HepG2 (cell line): Measurements from ENCODE around the gene TBC1D5. TPM values are rescaled to one million over a fixed set of nuclear protein-coding genes. Genes with fewer than 3 reads are reported as not detected.
"Not testable (repeated sequence)": the region's sequence is repeated elsewhere in the genome, so short reads cannot be mapped to it uniquely, and the experiment has no call there.

ENCODE experiments used
- ATAC-seq: fragments of 200-7000 bp; cut with Tn5 transposase; 3 replicates; pipeline ENCODE4 v1.9.1; 2020; ENCODE audit warnings: mild to moderate bottlenecking, moderate library complexity
- BruUV-seq: library from RNA; stranded (reverse); fragments of 400-500 nt; replicated peaks from 2 replicates; lab custom pipeline; 2021; lab: Mats Ljungman, UMichigan
- CTCF ChIA-PET: fragments of 300-600 bp; formaldehyde crosslinking; extraction: SDS; loops from one replicate; lab custom pipeline; 2021; ENCODE audit warnings: low total read pairs, inconsistent platforms, low intra/inter-chr PET ratio; lab: Yijun Ruan, JAX
- POLR2A ChIA-PET: fragments of 350-600 bp; sonication (Branson Sonifier 250); formaldehyde crosslinking; loops from one replicate; lab custom pipeline; 2020; ENCODE audit warnings: antibody characterized with exemption, inconsistent platforms; lab: Yijun Ruan, JAX
- DNase-seq: peaks from one replicate; pipeline ENCODE4 v3.0.0-alpha.2; 2015; ENCODE audit warnings: low spot score
- FAIRE-seq: peaks from 3 replicates; lab custom pipeline; 2011; peaks lifted over from hg19 to GRCh38; lab: Jason Lieb, UNC
- H2AFZ ChIP-seq: one replicate; pipeline ENCODE4 v1.6.1; 2011; ENCODE audit warnings: low read length, inconsistent platforms
- H3K27ac ChIP-seq: fragments of 300-600 bp; 3 replicates; pipeline ENCODE4 v1.8.0; 2011; ENCODE audit warnings: mixed run types, mild to moderate bottlenecking, mixed read lengths, low read length, inconsistent platforms; ENCODE audit not compliant: insufficient read depth; ENCODE audit errors: extremely low read length
- H3K27me3 ChIP-seq, 2 experiments: fragments of 200-600 bp in 1 of 2; 2 replicates in 1 of 2; 3 replicates in 1 of 2; pipeline versions ENCODE4 v1.6.0 to v1.8.0; 2011; ENCODE audit warnings: low read length in 2 of 2, mild to moderate bottlenecking in 2 of 2, moderate library complexity in 2 of 2, inconsistent platforms in 1 of 2; ENCODE audit not compliant: insufficient read depth in 2 of 2, control insufficient read depth in 1 of 2
- H3K36me3 ChIP-seq, 2 experiments: fragments of 200-600 bp in 1 of 2; replicated peaks in 1 of 2; 2 replicates in 1 of 2; 3 replicates in 1 of 2; pipeline versions ENCODE4 v1.5.1 to v1.8.0; 2011; ENCODE audit warnings: low read length in 2 of 2, inconsistent platforms in 1 of 2; ENCODE audit not compliant: insufficient read depth in 2 of 2, control insufficient read depth in 1 of 2
- H3K4me1 ChIP-seq: 2 replicates; pipeline ENCODE4 v1.5.1; 2012; ENCODE audit warnings: low read length, inconsistent platforms; ENCODE audit not compliant: insufficient read depth
- H3K4me2 ChIP-seq: 2 replicates; pipeline ENCODE4 v1.6.0; 2011; ENCODE audit warnings: low read depth, low read length, inconsistent platforms
- H3K4me3 ChIP-seq, 3 experiments: fragments of 200-600 bp in 1 of 3; sonication (generic), shearing (Covaris generic) in 1 of 3; replicated peaks in 1 of 3; 2 replicates each; pipeline ENCODE4 v1.5.1; 2011 to 2016; ENCODE audit warnings: low read length in 3 of 3, inconsistent platforms in 2 of 3, low read depth in 2 of 3, mild to moderate bottlenecking in 2 of 3, control low read depth in 1 of 3, mixed read lengths in 1 of 3; ENCODE audit not compliant: insufficient read depth in 1 of 3
- H3K79me2 ChIP-seq: one replicate; pipeline ENCODE4 v1.6.1; 2011; ENCODE audit warnings: low read length, inconsistent platforms; ENCODE audit not compliant: insufficient read depth
- H3K9ac ChIP-seq: 2 replicates; pipeline ENCODE4 v1.6.0; 2011; ENCODE audit warnings: mild to moderate bottlenecking, low read depth, low read length, inconsistent platforms; ENCODE audit not compliant: insufficient read depth
- H3K9me3 ChIP-seq: 2 replicates; pipeline ENCODE4 v1.5.1; 2012; ENCODE audit warnings: mild to moderate bottlenecking, low read length
- H4K20me1 ChIP-seq: 2 replicates; pipeline ENCODE4 v1.6.0; 2011; ENCODE audit warnings: inconsistent platforms, mild to moderate bottlenecking, low read length, moderate library complexity; ENCODE audit not compliant: insufficient read depth
- BRD4 ChIP-seq: sonication (generic); formaldehyde crosslinking; IDR thresholded peaks from 2 replicates; pipeline ENCODE4 v1.4.0; 2020; ENCODE audit warnings: missing genetic modification reagents
- CEBPG ChIP-seq: IDR thresholded peaks from 2 replicates; pipeline ENCODE4 v1.6.1; 2016
- GABPB1 ChIP-seq: IDR thresholded peaks from 2 replicates; pipeline ENCODE4 v1.6.1; 2016; ENCODE audit warnings: mild to moderate bottlenecking, missing genetic modification reagents, moderate library complexity, missing compliant biosample characterization
- GATAD2A ChIP-seq: IDR thresholded peaks from 2 replicates; pipeline ENCODE4 v1.6.1; 2016
- HOXA3 ChIP-seq: sonication (generic); formaldehyde crosslinking; IDR thresholded peaks from 2 replicates; pipeline ENCODE4 v1.5.0; 2020; ENCODE audit warnings: missing genetic modification reagents
- MED1 ChIP-seq: sonication (generic); formaldehyde crosslinking; IDR thresholded peaks from 2 replicates; pipeline ENCODE4 v1.4.0; 2020; ENCODE audit warnings: missing genetic modification reagents
- MTA1 ChIP-seq: sonication (generic); formaldehyde crosslinking; IDR thresholded peaks from 2 replicates; pipeline ENCODE4 v1.4.0; 2020; ENCODE audit warnings: missing genetic modification reagents, mild to moderate bottlenecking, borderline replicate concordance
- MYC ChIP-seq: sonication (generic); formaldehyde crosslinking; IDR thresholded peaks from 2 replicates; pipeline ENCODE4 v1.9.0; 2021; ENCODE audit warnings: missing genetic modification reagents, borderline replicate concordance
- NR2C2 ChIP-seq: sonication (generic); formaldehyde crosslinking; IDR thresholded peaks from 2 replicates; pipeline ENCODE4 v1.4.0; 2020; ENCODE audit warnings: missing genetic modification reagents, mild to moderate bottlenecking, moderate library complexity, borderline replicate concordance
- POLR2A ChIP-seq, 2 experiments: IDR thresholded peaks; 2 replicates each; pipeline ENCODE4 v1.6.1; 2011; ENCODE audit warnings: low read depth in 2 of 2, low read length in 2 of 2, mild to moderate bottlenecking in 1 of 2, moderate library complexity in 1 of 2; ENCODE audit not compliant: insufficient read depth in 1 of 2
- POLR2AphosphoS5 ChIP-seq: IDR thresholded peaks from 2 replicates; pipeline ENCODE4 v1.6.1; 2012; ENCODE audit warnings: low read depth, low read length
- POLR2G ChIP-seq: fragments of 200-400 bp; formaldehyde crosslinking; IDR thresholded peaks from 2 replicates; pipeline ENCODE4 v1.6.1; 2018; ENCODE audit warnings: mild to moderate bottlenecking, low read depth, low read length, moderate library complexity
- ZKSCAN1 ChIP-seq: fragments of 150-350 bp; IDR thresholded peaks from 2 replicates; pipeline ENCODE4 v1.6.1; 2014; ENCODE audit warnings: low read length
- ZNF335 ChIP-seq: sonication (generic); formaldehyde crosslinking; IDR thresholded peaks from 2 replicates; pipeline ENCODE4 v1.4.0; 2020; ENCODE audit warnings: missing genetic modification reagents
- ZNF644 ChIP-seq: IDR thresholded peaks from 2 replicates; pipeline ENCODE4 v1.6.1; 2016; ENCODE audit warnings: low read depth
- ZNF652 ChIP-seq: IDR thresholded peaks from 2 replicates; pipeline ENCODE4 v1.6.1; 2016; ENCODE audit warnings: low read depth, borderline replicate concordance
- WGBS: methylation state at CpG from one replicate; pipeline ENCODE4 v1.1.6; 2017; ENCODE audit warnings: low lambda C conversion rate; 5-methylcytosine and 5-hydroxymethylcytosine counted together
- in situ Hi-C: cut with HindIII; loops from 2 replicates; pipeline ENCODE4 v1.10.0; 2017; ENCODE audit warnings: low pct_unique_long_range_greater_than_20kb; ENCODE audit not compliant: extremely low pct_ligation_motif_present
- intact Hi-C: fragments of 100-400 bp; cut with micrococcal nuclease; formaldehyde crosslinking; loops from one replicate; pipeline ENCODE4 v1.10.0; 2022; ENCODE audit not compliant: unreplicated experiment
- polyA plus RNA-seq, 8 experiments: library from polyadenylated mRNA; depleted of rRNA in 3 of 8; stranded (reverse) in 7 of 8; unstranded in 1 of 8; fragments of >200 nt; fragmentation: Illumina TruSeq in 4 of 8; extraction: Trizol in 4 of 8; gene quantifications; 2 replicates each; pipeline versions ENCODE4 v1.2.1 to v1.2.3, GENCODE V29; 2011 to 2016; ENCODE audit warnings: low read depth in 4 of 8, missing spikeins in 1 of 8, mixed read lengths in 1 of 8; ENCODE audit not compliant: insufficient read depth in 1 of 8
- total RNA-seq, 5 experiments: library from RNA; depleted of rRNA; stranded (reverse); fragments of >200 nt; fragmentation: Illumina TruSeq; extraction: Trizol; gene quantifications; 2 replicates each; pipeline ENCODE4 v1.2.3, GENCODE V29; 2016; ENCODE audit warnings: low read depth in 1 of 5
- TF ChIP-seq, protein P1 (sequence below), 2 experiments: fragments of 450-650 bp in 1 of 2; sonication (generic) in 1 of 2; formaldehyde crosslinking; IDR thresholded peaks; 2 replicates each; pipeline versions ENCODE4 v1.5.0 to v1.8.0; 2020 to 2022; ENCODE audit warnings: mild to moderate bottlenecking in 1 of 2, missing genetic modification reagents in 1 of 2
- TF ChIP-seq, protein P2 (sequence below): sonication (generic); formaldehyde crosslinking; IDR thresholded peaks from 2 replicates; pipeline ENCODE4 v1.5.1; 2020; ENCODE audit warnings: mild to moderate bottlenecking, missing genetic modification reagents, moderate library complexity
- TF ChIP-seq, protein P3 (sequence below): IDR thresholded peaks from 2 replicates; pipeline ENCODE4 v1.6.1; 2012; ENCODE audit warnings: inconsistent platforms

Gene TBC1D5
- total and polyA plus RNA-seq, 2 of the 13 experiments (the other 11 are each of a cell fraction or from before 2014, with no cell fraction given) = 19.2 to 33.3 TPM

DNA sequence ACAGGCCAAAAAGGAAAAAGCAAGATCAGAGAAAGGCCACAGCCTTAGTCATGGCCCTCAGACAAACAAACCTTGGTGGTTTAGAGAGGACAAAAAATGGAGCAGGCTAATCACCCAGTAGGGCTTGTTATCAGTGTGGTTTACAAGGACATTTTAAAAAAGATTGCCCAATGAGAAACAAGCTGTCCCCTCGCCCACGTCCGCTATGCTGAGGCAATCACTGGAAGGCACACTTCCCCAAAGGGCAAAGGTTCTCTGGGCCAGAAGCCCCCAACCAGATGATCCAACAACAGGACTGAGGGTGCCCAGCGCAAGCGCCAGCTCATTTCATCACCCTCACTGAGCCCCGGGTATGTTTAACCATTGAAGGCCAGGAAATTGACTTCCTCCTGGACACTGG is 34.9 kb upstream of the TBC1D5 start:
- H3K9ac ChIP-seq, H3K4me3 ChIP-seq, H3K9me3 ChIP-seq, H3K27me3 ChIP-seq, DNase-seq, BruUV-seq, ATAC-seq, H3K4me1 ChIP-seq, H3K79me2 ChIP-seq, H2AFZ ChIP-seq, FAIRE-seq, CTCF ChIA-PET, intact Hi-C loops, H3K4me2 ChIP-seq, H3K27ac ChIP-seq, H4K20me1 ChIP-seq, H3K36me3 ChIP-seq, in situ Hi-C loops: not testable (repeated sequence)
- POLR2A ChIA-PET = interaction anchor here (0.9 kb wide), 1 partner anchor 37 kb away, joined by 3 read pairs; no protein-coding TSS in a partner anchor
- TF ChIP-seq CEBPG (CRISPR knock-in tag) (peak; percentile 12; the same call in 1 of the 2 replicates), ZNF335 (CRISPR knock-in tag) (0 out of 2 replicates have a peak, but pooled peaks have one; percentile 42), ZNF644 (0 out of 2 replicates have a peak, but pooled peaks have one; percentile 22), NR2C2 (CRISPR knock-in tag) (peak; percentile 38; the same call in 1 of the 2 replicates), ZKSCAN1 (0 out of 2 replicates have a peak, but pooled peaks have one; percentile 31), GATAD2A (CRISPR knock-in tag) (peak; percentile 25; the same call in 1 of the 2 replicates), ZNF652 (CRISPR knock-in tag) (peak; percentile 51; the same call in 1 of the 2 replicates)
- TF ChIP-seq, protein P1, sequence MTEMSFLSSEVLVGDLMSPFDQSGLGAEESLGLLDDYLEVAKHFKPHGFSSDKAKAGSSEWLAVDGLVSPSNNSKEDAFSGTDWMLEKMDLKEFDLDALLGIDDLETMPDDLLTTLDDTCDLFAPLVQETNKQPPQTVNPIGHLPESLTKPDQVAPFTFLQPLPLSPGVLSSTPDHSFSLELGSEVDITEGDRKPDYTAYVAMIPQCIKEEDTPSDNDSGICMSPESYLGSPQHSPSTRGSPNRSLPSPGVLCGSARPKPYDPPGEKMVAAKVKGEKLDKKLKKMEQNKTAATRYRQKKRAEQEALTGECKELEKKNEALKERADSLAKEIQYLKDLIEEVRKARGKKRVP (CRISPR knock-in tag; IDR thresholded peaks at IDR 0.05) = peak in 1 of 2 experiments; percentile 44; a peak in 1 of 4 replicates
- 6% methylated on average over 4 of the region's 6 CpGs for WGBS

DNA sequence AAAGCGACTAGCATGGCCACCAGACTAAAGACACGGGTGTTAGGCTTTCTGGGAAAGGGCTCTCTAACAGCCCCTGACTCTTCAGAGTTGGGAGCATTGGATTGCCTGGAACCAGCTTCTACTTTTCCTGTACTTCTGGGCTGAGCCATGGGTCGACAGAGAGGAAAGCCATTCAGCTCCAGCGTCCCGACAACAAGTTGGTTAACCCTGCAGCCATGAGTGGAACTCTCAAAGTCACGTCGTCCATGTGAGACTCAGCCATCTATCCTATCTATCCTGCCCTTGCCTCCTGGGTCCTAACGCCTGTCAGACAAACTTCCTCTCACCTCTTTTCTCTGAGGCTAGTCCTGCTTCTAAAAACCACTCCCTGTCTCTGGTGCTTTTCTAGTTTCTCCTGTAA is 32.6 kb upstream of the TBC1D5 start:
- no TSS peak for BruUV-seq
- Histone ChIP-seq H3K79me2 (no peaks in the 10 kb centered on the region), H3K4me1 (0 out of 2 replicates have a peak, but pooled peaks cover 6% of the 10 kb centered on the region), H4K20me1 (no peaks in the 10 kb centered on the region), H3K9ac (no peak overlapping the region), H2AFZ (peak overlapping the region; percentile 54), H3K36me3 (no peaks in the 10 kb centered on the region), H3K27me3 (no peaks in the 10 kb centered on the region; a peak in 1 of 5 replicates), H3K4me2 (peak overlapping the region; percentile 65), H3K27ac (no peak overlapping the region), H3K4me3 (peak overlapping the region in 2 of 3 experiments; percentile 25 to 29; a peak in 3 of 6 replicates), H3K9me3 (no peaks in the 10 kb centered on the region)
- no peak for DNase-seq
- CTCF ChIA-PET = no interaction called here
- in situ Hi-C loops (no loop called here), intact Hi-C loops (no loop called here)
- WGBS = 13% methylated on average over 6 of the region's 8 CpGs
- ATAC-seq = no peak
- POLR2A ChIA-PET = no interaction called here
- no peak for FAIRE-seq
- TF ChIP-seq MYC (0 out of 2 replicates have a peak, but pooled peaks have one; percentile 12), GABPB1 (peak; percentile 29; the same call in 1 of the 2 replicates), MED1 (CRISPR knock-in tag) (0 out of 2 replicates have a peak, but pooled peaks have one; percentile 20), POLR2G (0 out of 2 replicates have a peak, but pooled peaks have one; percentile 43), MTA1 (CRISPR knock-in tag) (no peak), BRD4 (CRISPR knock-in tag) (peak; percentile 72; the same call in 1 of the 2 replicates), POLR2A (IDR thresholded peaks at IDR 0.05; ENCODE audit: insufficient read depth in 1 of 2, low read depth in 2 of 2, low read length in 2 of 2) (peak in 1 of 2 experiments; percentile 51; a peak in 2 of 4 replicates), POLR2AphosphoS5 (no peak), HOXA3 (CRISPR knock-in tag) (peak; percentile 24; the same call in 1 of the 2 replicates)
- TF ChIP-seq, protein P2, sequence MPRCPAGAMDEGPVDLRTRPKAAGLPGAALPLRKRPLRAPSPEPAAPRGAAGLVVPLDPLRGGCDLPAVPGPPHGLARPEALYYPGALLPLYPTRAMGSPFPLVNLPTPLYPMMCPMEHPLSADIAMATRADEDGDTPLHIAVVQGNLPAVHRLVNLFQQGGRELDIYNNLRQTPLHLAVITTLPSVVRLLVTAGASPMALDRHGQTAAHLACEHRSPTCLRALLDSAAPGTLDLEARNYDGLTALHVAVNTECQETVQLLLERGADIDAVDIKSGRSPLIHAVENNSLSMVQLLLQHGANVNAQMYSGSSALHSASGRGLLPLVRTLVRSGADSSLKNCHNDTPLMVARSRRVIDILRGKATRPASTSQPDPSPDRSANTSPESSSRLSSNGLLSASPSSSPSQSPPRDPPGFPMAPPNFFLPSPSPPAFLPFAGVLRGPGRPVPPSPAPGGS (CRISPR knock-in tag) = no peak
- TF ChIP-seq, protein P3, sequence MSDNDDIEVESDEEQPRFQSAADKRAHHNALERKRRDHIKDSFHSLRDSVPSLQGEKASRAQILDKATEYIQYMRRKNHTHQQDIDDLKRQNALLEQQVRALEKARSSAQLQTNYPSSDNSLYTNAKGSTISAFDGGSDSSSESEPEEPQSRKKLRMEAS = peak; percentile 29; the same call in 1 of the 2 replicates
